Neutrophil (primary cell): ENCODE data around the gene FRG1.
A peak's percentile ranks its signal among the peaks of the same experiment; 100 is the strongest.
"Not testable (repeated sequence)": the region's sequence is repeated elsewhere in the genome, so short reads cannot be mapped to it uniquely, and the experiment has no call there.

Experiments used
- H3K27ac ChIP-seq: fragments of 200-600 bp; sonication (generic); 2 replicates; pipeline ENCODE4 v1.5.1; 2016; ENCODE audit warnings: mild to moderate bottlenecking, moderate library complexity
- H3K27me3 ChIP-seq: fragments of 200-600 bp; sonication (generic); 2 replicates; pipeline ENCODE4 v1.6.0; 2016; ENCODE audit warnings: mild to moderate bottlenecking
- H3K36me3 ChIP-seq: fragments of 200-600 bp; sonication (generic); 2 replicates; pipeline ENCODE4 v1.5.1; 2017
- H3K4me1 ChIP-seq, 2 experiments: fragments of 200-600 bp in 1 of 2; sonication (generic) in 1 of 2; 1 replicate in 1 of 2; 2 replicates in 1 of 2; pipeline versions ENCODE4 v1.5.1 to v1.6.1; 2013 to 2016; ENCODE audit warnings: low read depth in 1 of 2, low read length in 1 of 2, mild to moderate bottlenecking in 1 of 2, moderate library complexity in 1 of 2; ENCODE audit not compliant: control insufficient read depth in 1 of 2, insufficient read depth in 1 of 2
- H3K4me3 ChIP-seq, 2 experiments: fragments of 200-600 bp in 1 of 2; sonication (generic) in 1 of 2; 1 replicate in 1 of 2; 2 replicates in 1 of 2; pipeline ENCODE4 v1.5.1; 2013 to 2016; ENCODE audit warnings: low read depth in 1 of 2, low read length in 1 of 2, mild to moderate bottlenecking in 1 of 2, moderate library complexity in 1 of 2
- H3K9me3 ChIP-seq: fragments of 200-600 bp; sonication (generic); 2 replicates; pipeline ENCODE4 v1.5.1; 2016
- TF ChIP-seq, protein P1 (sequence below): fragments of 200-600 bp; sonication (generic); IDR thresholded peaks from 2 replicates; pipeline ENCODE4 v1.5.1; 2016; ENCODE audit warnings: antibody characterized with exemption

The FRG1 gene

DNA sequence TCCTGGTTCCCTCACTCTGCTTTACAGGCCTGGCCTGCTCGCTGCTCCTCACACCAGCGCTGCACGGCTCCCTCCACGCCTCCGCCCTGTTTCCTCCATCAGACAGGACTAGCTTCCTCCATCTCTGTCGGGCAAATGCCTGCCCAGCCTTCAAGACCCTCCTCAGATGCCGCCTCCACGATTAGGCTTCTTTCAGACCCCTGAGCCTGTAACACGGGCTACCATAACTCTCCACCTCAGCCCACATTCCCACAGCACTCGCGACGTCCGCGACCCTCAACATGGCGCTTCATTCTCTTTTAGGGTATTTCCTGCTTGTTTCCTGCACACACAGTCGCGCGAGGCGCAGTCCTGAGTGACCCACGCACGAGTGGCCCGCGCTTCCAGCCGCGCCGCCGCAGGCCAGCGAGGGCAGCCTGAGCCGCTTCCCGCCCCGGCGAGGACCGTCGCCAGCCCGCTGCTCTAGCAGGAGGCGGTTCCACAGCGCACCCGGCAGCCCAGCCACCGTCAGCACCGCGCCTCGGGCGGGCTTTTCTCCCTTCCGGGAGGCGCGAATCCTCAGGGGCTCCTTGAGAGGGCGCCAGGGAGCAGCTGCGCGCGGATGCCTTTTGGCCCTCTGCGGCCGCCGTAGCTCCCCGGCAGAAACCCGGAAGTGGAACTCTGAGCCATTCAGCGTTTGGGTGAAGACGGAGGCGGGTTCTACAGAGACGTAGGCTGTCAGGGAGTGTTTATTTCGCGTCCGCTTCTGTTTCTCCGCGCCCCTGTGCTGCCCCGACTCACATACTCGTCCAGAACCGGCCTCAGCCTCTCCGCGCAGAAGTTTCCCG is at the start of gene FRG1:
FRG1 (plus strand) TSS at position 695 of the 827 bp plus-strand sequence. CDS start 138 bp downstream, outside the sequence.
- Histone ChIP-seq H3K27me3 (no peaks in the 10 kb centered on the region), H3K9me3 (no peaks in the 10 kb centered on the region), H3K36me3 (peaks cover 3% of the 10 kb centered on the region), H3K4me1 (peaks cover 21% of the 10 kb centered on the region in 2 experiments), H3K4me3 (peak within 1 kb of the TSS; percentile 85 to 86), H3K27ac (peak within 1 kb of the TSS; percentile 95)
- TF ChIP-seq, protein P1, sequence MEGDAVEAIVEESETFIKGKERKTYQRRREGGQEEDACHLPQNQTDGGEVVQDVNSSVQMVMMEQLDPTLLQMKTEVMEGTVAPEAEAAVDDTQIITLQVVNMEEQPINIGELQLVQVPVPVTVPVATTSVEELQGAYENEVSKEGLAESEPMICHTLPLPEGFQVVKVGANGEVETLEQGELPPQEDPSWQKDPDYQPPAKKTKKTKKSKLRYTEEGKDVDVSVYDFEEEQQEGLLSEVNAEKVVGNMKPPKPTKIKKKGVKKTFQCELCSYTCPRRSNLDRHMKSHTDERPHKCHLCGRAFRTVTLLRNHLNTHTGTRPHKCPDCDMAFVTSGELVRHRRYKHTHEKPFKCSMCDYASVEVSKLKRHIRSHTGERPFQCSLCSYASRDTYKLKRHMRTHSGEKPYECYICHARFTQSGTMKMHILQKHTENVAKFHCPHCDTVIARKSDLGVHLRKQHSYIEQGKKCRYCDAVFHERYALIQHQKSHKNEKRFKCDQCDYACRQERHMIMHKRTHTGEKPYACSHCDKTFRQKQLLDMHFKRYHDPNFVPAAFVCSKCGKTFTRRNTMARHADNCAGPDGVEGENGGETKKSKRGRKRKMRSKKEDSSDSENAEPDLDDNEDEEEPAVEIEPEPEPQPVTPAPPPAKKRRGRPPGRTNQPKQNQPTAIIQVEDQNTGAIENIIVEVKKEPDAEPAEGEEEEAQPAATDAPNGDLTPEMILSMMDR, result peak; percentile 98

DNA sequence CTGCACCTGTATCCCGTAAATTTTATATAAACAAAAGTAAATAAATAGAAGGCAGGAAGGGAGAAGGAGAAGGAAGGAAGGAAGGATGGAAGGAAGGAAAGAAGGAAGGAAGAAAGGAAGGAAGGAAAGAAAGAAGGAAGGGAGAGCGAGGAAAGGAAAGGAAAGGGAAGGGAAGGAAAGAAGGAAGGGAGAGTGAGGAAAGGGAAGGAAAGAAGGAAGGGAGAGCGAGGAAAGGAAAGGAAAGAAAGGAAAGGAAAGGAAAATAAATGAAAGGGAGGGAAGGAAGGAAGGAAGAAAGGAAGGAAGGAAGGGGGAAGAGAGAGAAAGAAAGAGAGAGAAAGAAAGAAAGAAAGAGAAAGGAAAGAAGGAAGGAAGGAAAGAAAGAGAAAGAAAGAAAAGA is 43.0 kb upstream of the FRG1 start:
- Histone ChIP-seq H3K9me3 (no peaks in the 10 kb centered on the region), H3K4me1 (no peaks in the 10 kb centered on the region), H3K36me3 (no peaks in the 10 kb centered on the region), H3K27ac (no peak overlapping the region), H3K27me3 (no peaks in the 10 kb centered on the region), H3K4me3 (no peak overlapping the region)
- TF ChIP-seq, protein P1, result no peak

DNA sequence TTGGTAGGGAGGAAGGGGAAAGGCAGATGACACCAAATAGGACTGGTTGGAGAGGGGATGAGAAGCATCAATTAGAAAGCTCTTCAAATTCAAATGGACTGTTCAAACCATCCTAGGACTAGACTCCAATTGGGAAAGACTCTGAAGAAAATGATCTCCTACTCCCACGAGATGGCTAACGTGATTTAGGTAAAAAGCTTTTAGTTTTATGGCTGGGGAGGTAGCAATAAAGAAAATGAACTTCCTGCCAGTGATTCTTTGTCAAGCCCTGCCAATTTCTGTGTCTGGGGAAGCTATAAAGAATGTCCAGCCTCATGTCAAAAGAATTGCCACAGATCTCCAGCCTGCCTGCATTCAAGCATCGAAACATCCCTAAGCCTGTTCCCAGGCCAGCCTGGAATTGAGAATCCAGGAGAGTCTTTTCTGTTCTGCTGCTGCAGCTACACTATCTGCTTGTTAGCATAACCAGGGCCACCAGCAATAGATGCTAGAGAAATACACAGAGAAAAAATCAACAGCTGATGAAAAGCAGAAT is 41.1 kb upstream of the FRG1 start:
- not testable (repeated sequence) for H3K27ac ChIP-seq, H3K4me3 ChIP-seq, H3K36me3 ChIP-seq, H3K27me3 ChIP-seq, H3K4me1 ChIP-seq, H3K9me3 ChIP-seq

DNA sequence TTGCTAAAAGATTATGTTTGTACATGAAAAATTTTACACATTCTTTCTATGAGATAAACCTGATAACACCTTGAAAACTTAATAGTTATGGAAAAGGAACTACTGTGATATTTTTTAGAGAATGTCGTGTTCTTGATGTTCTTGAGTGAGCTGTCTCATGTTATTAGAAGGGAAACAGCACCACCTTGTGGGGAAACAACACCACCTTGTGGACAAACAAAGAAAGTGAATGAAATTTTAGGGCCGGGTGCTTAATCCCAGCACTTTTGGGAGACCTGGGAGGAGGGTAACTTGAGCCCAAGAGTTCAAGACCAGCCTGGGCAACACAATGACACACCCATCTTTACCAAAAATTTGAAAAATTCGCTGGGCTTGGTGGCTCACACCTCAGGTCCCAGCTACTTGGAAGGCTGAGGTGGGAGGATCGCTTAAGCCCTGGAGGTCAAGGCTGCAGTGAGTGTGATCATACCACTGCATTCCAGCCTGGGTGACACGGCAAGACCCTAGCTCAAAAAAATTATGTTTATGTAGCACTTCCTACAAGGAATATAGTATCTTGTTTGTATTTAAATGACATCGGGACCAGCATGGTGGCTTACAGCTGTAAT is 36.1 kb upstream of the FRG1 start:
- H3K27me3 ChIP-seq, H3K4me1 ChIP-seq, H3K9me3 ChIP-seq, H3K36me3 ChIP-seq, H3K27ac ChIP-seq, H3K4me3 ChIP-seq: not testable (repeated sequence)

DNA sequence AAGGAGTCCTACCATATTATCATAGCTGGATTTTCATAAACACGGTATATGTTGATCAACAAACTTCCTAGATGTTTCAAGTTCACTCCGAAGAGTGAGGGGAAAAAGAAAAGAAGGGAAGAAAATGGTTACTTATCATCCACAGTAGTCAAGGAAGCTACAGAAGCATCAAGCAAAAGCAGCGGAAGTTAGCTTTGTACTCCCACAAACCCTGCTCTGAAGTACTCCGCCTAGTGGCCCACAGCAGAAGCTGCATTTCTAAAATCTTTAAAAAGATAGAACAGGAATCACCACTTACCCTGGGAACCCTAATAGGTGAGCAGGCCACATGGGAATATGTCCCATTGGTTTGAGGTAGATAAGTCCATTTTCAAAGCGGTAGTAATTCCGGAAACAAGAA is 28.5 kb upstream of the FRG1 start:
- TF ChIP-seq, protein P1, result no peak
- no peaks in the 10 kb centered on the region for H3K36me3 ChIP-seq
- no peak overlapping the region for H3K4me3 ChIP-seq
- H3K4me1 ChIP-seq, result no peaks in the 10 kb centered on the region
- no peaks in the 10 kb centered on the region for H3K9me3 ChIP-seq
- no peak overlapping the region for H3K27ac ChIP-seq
- H3K27me3 ChIP-seq, result no peaks in the 10 kb centered on the region

DNA sequence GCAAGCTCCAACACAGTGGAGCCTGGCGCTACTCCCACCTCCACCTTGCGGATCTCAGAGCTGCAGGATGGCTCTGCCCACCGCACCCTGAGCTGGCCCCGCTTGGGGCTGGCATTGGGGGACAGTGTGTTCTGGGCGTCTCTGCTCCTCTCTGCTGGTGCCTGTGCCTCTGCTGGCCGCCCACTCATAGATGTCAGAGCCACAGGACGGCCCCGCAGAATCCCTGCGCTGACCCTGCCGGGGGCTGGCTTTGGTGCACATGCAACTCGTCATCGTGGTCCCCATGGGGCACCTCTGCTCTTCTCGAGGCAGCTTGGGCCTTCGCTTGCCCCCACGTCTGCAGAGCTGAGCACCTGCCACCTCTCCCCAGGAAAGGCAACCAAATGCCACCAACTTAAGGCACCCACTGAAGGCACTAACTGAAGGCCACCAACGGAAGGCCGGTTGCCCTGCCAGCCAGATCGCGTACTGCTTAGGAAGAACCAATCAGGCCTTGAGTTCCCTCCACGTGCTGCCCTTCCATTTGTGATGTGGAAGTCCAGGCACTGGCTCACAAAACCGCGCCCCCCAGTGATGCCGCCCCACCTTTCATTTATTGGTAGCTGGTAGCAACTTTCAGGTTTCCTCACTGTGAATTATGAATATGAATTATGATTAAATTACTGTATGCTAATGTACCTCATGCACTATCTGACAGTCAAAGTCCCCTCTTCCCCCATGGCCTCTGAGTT is 23.3 kb upstream of the FRG1 start:
- H3K27me3 ChIP-seq, result no peaks in the 10 kb centered on the region
- peaks cover 10% of the 10 kb centered on the region for H3K9me3 ChIP-seq
- no peak overlapping the region for H3K27ac ChIP-seq
- H3K36me3 ChIP-seq, result no peaks in the 10 kb centered on the region
- TF ChIP-seq, protein P1, result no peak
- H3K4me1 ChIP-seq, result no peaks in the 10 kb centered on the region
- H3K4me3 ChIP-seq, result no peak overlapping the region
